SK-N-SH treated with all-trans-retinoic acid at 6 μM for 48 hours (cell line): ENCODE results near the gene IRAG1.

ENCODE experiments used
- ARNTL ChIP-seq: fragments of 450-650 bp; formaldehyde crosslinking; IDR thresholded peaks from 2 replicates; pipeline ENCODE4 v1.5.0; 2020; ENCODE audit warnings: low read depth, mild to moderate bottlenecking, moderate library complexity, borderline replicate concordance
- ESRRG ChIP-seq: fragments of 250-450 bp; sonication (Bioruptor Pico); IDR thresholded peaks from 2 replicates; pipeline ENCODE4 v1.6.1; 2021; ENCODE audit warnings: mild to moderate bottlenecking
- GLIS3 ChIP-seq: fragments of 250-450 bp; sonication (Bioruptor Pico); IDR thresholded peaks from 2 replicates; pipeline ENCODE4 v1.5.0; 2020; ENCODE audit warnings: mild to moderate bottlenecking, moderate library complexity
- PPARA ChIP-seq: fragments of 250-450 bp; sonication (Bioruptor Pico); IDR thresholded peaks from 2 replicates; pipeline ENCODE4 v1.5.0; 2020; ENCODE audit warnings: mild to moderate bottlenecking, borderline replicate concordance
- TOX ChIP-seq: fragments of 250-450 bp; sonication (Bioruptor Pico); IDR thresholded peaks from 2 replicates; pipeline ENCODE4 v1.8.0; 2021; ENCODE audit warnings: mild to moderate bottlenecking, moderate library complexity, borderline replicate concordance

DNA sequence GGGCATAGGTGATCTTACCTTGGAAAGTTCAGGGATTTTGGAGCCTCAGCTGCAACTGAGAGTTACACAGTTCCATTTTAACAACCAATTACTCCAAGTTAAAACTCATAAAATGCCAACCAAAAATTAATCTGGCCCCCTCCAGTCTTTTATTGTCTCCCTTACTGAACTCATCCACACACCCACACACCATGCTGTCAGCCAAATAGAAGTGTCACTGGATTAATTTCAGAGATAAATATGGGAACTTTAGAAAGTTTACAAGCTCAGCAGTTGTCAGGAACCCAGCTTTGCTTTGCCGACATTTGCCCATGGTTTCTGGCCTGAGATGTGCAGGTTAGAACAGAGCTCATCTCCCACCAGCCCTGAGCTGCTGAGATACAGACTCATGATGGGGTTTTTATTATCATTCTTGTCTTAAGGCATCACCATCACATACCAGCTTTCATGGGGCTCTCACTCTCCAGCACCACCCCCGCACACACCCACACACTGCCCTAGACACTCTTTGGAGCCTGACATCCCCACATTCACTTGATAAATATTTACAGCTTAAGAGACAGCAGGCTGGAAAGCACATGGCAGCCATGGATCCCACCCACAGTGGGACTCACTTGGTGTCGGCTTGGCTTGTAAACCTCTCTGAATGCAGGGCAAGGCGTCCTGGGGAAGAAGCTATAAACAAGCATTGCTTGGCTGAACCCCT lies 33.7 kb upstream of the IRAG1 start:
- no peak for TF ChIP-seq ARNTL (CRISPR knock-in tag)
- TF ChIP-seq GLIS3 (CRISPR knock-in tag): no peak
- TF ChIP-seq ESRRG (CRISPR knock-in tag): no peak
- TF ChIP-seq PPARA (CRISPR knock-in tag): no peak
- no peak for TF ChIP-seq TOX (CRISPR knock-in tag)
